Lower lobe of right lung (tissue), 2 donors: ENCODE measurements around the gene ME2. TPM values are rescaled to one million over a fixed set of nuclear protein-coding genes. Genes with fewer than 3 reads are reported as not detected.

Source experiments
- ATAC-seq, 2 donors: fragments of 200-7000 bp; cut with Tn5 transposase; one replicate each; pipeline ENCODE4 v1.9.1; 2020 to 2022; ENCODE audit warnings: mild to moderate bottlenecking in 2 of 2, moderate library complexity in 2 of 2
- DNase-seq: peaks from one replicate; pipeline ENCODE4 v3.0.0-alpha.2; 2020
- H3K27ac ChIP-seq: fragments of 200-600 bp; one replicate; pipeline ENCODE4 v1.8.0; 2022
- H3K27me3 ChIP-seq: fragments of 200-600 bp; one replicate; pipeline ENCODE4 v1.8.0; 2022; ENCODE audit warnings: low read depth
- H3K36me3 ChIP-seq: fragments of 200-600 bp; one replicate; pipeline ENCODE4 v1.8.0; 2022; ENCODE audit warnings: mild to moderate bottlenecking
- H3K4me1 ChIP-seq: fragments of 200-600 bp; one replicate; pipeline ENCODE4 v1.8.0; 2022
- H3K4me3 ChIP-seq: fragments of 200-600 bp; one replicate; pipeline ENCODE4 v1.8.0; 2022; ENCODE audit warnings: mild to moderate bottlenecking
- H3K9me3 ChIP-seq: fragments of 200-600 bp; one replicate; pipeline ENCODE4 v1.8.0; 2022
- intact Hi-C: fragments of 100-400 bp; cut with DNase I; formaldehyde crosslinking; loops from one replicate; pipeline ENCODE4 v1.11.0; 2022
- total RNA-seq: library from RNA; stranded (reverse); fragmentation: NEBNext Ultra II Directional; extraction: Animal tissue kit (Norgen Biotek cat#: 25700); gene quantifications from one replicate; pipeline ENCODE4 v1.2.1, GENCODE V29; 2021
- TF ChIP-seq, protein P1 (sequence below): fragments of 200-600 bp; IDR thresholded peaks from one replicate; pipeline ENCODE4 v1.8.0; 2022; ENCODE audit warnings: antibody characterized with exemption, mild to moderate bottlenecking
- donor health status: DM: no; HTN: yes; CAD: no; lungs with severe emphysema.

ME2 gene
- total RNA-seq, 1 donor from 2014 or later, result 42.4 TPM

DNA sequence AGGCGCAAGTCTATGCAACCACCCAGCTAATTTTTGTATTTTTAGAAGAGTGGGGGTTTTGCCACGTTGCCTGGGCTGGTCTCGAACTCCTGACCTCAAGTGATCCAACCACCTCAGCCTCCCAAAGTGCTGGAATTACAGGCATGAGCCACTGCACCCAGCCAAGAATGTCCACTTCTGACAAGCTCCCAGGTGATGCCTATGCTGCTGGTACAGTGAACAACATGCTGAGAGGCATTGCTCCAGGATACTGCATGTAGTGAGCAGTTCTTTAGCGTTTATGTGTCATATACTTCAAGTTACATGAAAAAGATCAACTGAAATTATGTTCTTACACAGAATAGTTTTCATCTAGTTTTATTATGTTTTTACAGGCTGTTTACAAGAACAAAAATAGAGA, 71.7 kb downstream of the ME2 start:
- Histone ChIP-seq H3K9me3 (no peaks in the 10 kb centered on the region), H3K27ac (no peak overlapping the region), H3K4me1 (no peaks in the 10 kb centered on the region), H3K27me3 (no peaks in the 10 kb centered on the region), H3K4me3 (no peak overlapping the region), H3K36me3 (peaks cover 16% of the 10 kb centered on the region)
- TF ChIP-seq, protein P1, sequence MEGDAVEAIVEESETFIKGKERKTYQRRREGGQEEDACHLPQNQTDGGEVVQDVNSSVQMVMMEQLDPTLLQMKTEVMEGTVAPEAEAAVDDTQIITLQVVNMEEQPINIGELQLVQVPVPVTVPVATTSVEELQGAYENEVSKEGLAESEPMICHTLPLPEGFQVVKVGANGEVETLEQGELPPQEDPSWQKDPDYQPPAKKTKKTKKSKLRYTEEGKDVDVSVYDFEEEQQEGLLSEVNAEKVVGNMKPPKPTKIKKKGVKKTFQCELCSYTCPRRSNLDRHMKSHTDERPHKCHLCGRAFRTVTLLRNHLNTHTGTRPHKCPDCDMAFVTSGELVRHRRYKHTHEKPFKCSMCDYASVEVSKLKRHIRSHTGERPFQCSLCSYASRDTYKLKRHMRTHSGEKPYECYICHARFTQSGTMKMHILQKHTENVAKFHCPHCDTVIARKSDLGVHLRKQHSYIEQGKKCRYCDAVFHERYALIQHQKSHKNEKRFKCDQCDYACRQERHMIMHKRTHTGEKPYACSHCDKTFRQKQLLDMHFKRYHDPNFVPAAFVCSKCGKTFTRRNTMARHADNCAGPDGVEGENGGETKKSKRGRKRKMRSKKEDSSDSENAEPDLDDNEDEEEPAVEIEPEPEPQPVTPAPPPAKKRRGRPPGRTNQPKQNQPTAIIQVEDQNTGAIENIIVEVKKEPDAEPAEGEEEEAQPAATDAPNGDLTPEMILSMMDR, result no peak
- intact Hi-C loops, result no loop called here
- ATAC-seq (no peak), DNase-seq (no peak)

DNA sequence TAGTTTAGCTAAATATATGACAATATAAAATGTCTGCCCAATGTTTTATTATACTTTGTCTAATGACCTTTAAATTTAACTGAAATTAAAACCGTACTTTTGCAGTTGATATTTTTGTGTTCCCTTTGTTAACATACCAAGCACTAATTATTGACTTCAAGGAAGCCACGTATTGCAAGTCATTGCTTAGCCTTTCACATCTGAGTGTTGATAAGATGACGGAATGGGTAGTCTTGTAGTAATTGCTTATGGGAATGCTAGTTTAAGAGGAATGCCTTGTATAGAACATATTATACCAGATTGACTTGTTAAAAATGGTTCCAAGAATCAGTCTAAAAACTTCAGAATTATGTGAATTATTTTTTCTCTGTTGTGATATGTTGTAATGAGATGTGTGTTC, 74.9 kb downstream of the ME2 start:
- DNase-seq, result no peak
- no peaks in the 10 kb centered on the region for H3K4me1 ChIP-seq

DNA sequence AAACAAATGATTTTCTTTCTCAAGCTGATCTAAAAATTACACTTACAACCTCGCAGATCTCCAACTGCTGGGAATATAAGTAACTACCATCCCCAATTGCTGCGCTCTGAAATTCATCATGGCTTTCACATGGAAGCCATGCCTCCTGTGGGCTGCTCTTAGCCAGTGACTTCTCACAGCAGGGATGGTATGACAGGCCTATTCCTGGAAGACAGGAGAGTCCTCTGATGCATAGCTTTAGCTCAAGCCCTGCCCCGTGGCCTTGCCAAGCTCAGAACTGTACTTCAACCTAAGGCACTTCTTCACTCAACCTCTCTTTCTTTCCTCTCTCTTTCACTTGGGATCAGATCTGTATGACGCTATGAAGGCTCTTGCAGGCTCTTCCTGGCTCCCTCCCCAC, 76.3 kb downstream of the ME2 start:
- TF ChIP-seq, protein P1, result no peak
- no peaks in the 10 kb centered on the region for H3K9me3 ChIP-seq
- ATAC-seq (no peak), DNase-seq (no peak)
- intact Hi-C loops, result no loop called here
- no peaks in the 10 kb centered on the region for H3K36me3 ChIP-seq
- H3K27ac ChIP-seq, result no peak overlapping the region
- H3K4me1 ChIP-seq, result no peaks in the 10 kb centered on the region
- no peak overlapping the region for H3K4me3 ChIP-seq
- no peaks in the 10 kb centered on the region for H3K27me3 ChIP-seq

More for the DNA sequence above, 74.9 kb downstream of the ME2 start:
- intact Hi-C loops, result no loop called here
- Histone ChIP-seq H3K27ac (no peak overlapping the region), H3K36me3 (peaks cover 1% of the 10 kb centered on the region), H3K4me3 (no peak overlapping the region), H3K9me3 (no peaks in the 10 kb centered on the region), H3K27me3 (no peaks in the 10 kb centered on the region)
- ATAC-seq, result no peak
- TF ChIP-seq, protein P1, result no peak

DNA sequence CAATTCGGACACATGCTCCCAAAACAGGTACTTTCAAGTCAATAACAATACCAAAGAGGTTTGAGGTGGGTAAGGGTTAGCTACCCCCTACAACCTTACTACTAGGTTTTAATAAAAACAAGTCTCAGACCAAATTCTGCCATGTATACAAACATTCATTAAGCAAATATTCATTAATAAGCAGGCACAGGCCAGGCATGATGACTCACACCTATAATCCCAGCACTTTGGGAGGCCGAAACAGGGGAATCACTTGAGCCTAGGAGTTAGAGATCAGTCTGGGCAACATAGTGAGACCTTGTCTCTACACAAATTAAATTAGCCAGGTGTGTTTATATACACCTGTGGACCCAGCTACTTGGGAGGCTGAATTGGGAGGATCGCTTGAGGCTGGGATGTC, 77.2 kb downstream of the ME2 start:
- peaks cover under 1% of the 10 kb centered on the region for H3K9me3 ChIP-seq
- no peak overlapping the region for H3K27ac ChIP-seq
- no peaks in the 10 kb centered on the region for H3K27me3 ChIP-seq
- no peaks in the 10 kb centered on the region for H3K36me3 ChIP-seq
- ATAC-seq (no peak), DNase-seq (no peak)
- no peak overlapping the region for H3K4me3 ChIP-seq
- no peaks in the 10 kb centered on the region for H3K4me1 ChIP-seq
- intact Hi-C loops, result no loop called here
- TF ChIP-seq, protein P1, result no peak

DNA sequence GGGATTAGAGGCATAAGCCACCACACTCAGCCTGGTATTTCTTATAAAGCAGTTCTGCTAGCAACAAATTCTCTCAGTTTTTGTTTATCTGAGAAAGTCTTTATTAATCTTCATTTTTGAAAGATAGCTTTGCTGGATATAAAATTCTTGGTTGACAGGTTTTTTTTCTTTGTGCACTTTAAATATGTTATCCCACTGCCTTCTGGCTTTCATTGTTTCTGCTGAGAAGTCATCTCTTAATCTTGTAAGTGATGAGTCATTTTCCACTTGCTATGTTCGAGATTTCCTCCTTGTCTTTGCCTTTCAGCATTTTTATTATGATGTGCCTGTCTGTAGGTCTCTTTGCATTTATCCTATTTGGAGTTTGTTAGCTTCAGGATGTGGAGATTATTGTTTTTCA, 83.1 kb downstream of the ME2 start:
- Histone ChIP-seq H3K4me1 (no peaks in the 10 kb centered on the region), H3K9me3 (peaks cover 20% of the 10 kb centered on the region), H3K36me3 (no peaks in the 10 kb centered on the region), H3K27me3 (no peaks in the 10 kb centered on the region), H3K4me3 (no peak overlapping the region), H3K27ac (no peak overlapping the region)
- DNase-seq, result no peak
- TF ChIP-seq, protein P1, result no peak
- ATAC-seq, result no peak
- intact Hi-C loops, result no loop called here
